Measurements from ENCODE around the gene PTK7.
A peak's percentile ranks its signal among the peaks of the same experiment; 100 is the strongest.
"Not testable (repeated sequence)": the region's sequence is repeated elsewhere in the genome, so short reads cannot be mapped to it uniquely, and the experiment has no call there.

PTK7 gene

GRCh38 chr6:43075670-43076463 lies at the start of gene PTK7:
Gene PTK7 (plus strand): TSS chr6:43076314. CDS start chr6:43076489, 175 bp downstream.
- DNase-seq = peak in 5 of 14 donors; percentile 7 to 50 (median 18)

GRCh38 chr6:43026365-43026764 lies 49.7 kb upstream of the PTK7 start:
- DNase-seq = no peak

DNA sequence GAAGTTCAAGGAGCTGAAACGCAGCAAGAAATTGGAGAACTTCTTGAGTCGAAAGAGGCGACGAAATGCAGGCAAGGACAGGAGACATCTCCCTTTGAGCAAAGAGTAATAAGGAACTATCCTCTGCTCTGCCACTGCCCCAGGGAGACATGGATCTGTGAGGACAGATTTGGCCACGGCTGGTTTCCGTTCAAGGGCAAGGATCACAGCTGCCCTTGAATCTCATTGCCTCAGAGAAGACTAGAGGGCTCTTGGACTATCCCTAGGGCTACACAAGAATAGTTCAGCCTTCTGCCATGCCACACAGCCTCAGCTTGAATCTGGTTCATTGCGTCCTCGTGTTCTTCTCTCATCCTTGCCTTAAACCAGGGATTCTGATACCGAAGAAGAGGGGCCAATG lies 47.0 kb upstream of the PTK7 start:
- no peak for DNase-seq

GRCh38 chr6:43032326-43032725 lies 43.8 kb upstream of the PTK7 start:
- no peak for DNase-seq

GRCh38 chr6:43033496-43034189 lies 42.5 kb upstream of the PTK7 start:
- no peak for DNase-seq

DNA sequence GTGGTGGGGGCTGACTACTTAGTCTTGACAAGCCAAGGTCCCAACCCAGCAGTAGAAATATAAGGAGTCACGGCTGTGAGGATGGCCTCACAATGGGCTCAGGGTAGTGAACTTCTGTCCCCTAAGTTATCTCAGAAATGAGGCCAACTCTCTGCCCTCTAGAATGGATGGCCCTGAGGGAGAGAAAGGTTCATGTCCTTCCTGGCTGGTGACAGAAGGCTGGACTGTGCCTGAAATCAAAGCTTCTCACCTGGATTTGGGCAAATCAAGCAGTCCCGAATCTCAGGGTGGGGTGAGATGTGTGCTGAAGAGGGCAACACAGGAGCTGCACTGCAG lies 42.0 kb upstream of the PTK7 start:
- no peak for DNase-seq

DNA sequence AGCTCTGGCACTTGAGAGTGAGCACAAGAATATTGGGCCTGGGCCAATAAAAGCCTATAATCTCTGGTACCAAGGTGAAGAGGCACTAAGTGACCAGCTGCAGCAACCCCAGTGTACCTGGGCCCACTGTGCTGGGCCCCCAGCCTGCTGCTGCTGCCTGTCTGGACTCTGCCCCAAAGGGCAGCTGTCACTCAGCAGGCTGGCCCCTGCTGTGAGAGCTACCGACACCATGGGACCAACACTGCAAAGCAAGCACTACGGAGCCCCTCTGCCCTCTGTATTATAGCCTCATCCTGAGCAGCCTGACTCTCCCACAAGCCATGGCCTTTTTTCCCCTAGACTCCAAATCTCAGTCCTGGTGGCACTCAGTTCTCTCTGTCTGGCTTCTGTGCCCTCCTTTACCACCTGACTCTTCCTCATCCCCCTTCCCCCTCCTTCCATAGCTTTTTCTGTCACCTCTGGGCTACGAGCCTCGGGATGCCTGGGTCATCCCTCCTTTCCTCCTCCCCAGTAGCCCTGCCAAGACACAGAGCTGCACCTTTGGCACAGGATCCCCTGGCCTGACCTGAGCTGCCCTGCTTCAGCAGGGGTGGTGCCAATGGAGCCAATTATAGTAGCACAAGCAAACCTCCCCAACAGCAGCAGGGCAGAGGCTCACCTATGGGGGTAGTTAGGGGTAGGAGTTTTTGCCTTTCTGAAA lies 40.5 kb upstream of the PTK7 start:
- DNase-seq = no peak

- no peak for DNase-seq
Measured at GRCh38 chr6:43036712-43037111, 39.4 kb upstream of the PTK7 start.

DNA sequence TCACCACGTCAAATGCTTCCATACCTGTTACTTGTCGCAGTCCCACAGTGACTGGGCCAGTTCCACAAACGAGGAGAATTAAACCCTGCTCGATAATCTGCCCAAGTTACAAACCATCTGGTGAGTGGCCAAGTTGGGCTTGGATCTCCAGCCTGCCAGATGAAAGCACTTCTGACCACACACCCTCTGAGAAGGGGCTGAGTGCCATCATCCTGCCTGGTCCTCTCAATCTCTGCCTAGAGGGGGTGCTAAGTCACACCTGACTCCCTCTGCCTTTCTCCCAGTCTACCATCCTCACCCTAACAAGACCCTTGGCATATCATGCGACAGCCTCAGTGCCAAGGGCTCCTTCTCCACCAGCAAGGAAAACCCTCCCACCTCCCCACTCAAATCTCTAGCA lies 38.9 kb upstream of the PTK7 start:
- no peak for DNase-seq

GRCh38 chr6:43037706-43038105 lies 38.4 kb upstream of the PTK7 start:
- DNase-seq = no peak

GRCh38 chr6:43038727-43039126 lies 37.4 kb upstream of the PTK7 start:
- DNase-seq = no peak

GRCh38 chr6:43040542-43041257 lies 35.4 kb upstream of the PTK7 start:
- DNase-seq = peak in 1 of 14 donors; percentile 62

DNA sequence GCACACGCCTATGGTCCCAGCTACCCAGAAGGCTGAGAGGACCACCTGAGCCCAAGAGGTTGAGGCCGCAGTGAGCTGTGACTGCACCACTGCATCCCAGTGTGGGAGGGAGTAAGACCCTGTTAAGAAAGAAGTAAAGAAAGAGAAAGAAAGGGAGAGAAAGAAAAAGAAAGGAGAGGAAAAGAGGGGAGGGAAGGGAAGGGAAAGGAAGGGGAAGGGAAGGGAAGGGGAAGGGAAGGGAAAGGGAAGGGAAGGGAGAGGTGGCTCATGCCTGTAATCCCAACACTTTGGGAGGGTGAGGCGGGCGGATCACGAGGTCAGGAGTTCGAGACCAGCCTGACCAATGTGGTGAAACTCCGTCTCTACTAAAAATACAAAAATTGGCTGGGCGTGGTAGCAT lies 34.6 kb upstream of the PTK7 start:
- not testable (repeated sequence) for DNase-seq

- no peak for DNase-seq
Measured at GRCh38 chr6:43043310-43043709, 32.8 kb upstream of the PTK7 start.

- DNase-seq = peak in 1 of 14 donors; percentile 53
Measured at GRCh38 chr6:43045371-43045930, 30.7 kb upstream of the PTK7 start.

- DNase-seq = no peak
Measured at GRCh38 chr6:43047998-43048397, 28.1 kb upstream of the PTK7 start.

- no peak for DNase-seq
Measured at GRCh38 chr6:43050981-43051380, 25.1 kb upstream of the PTK7 start.

- DNase-seq = no peak
Measured at GRCh38 chr6:43052225-43052841, 23.8 kb upstream of the PTK7 start.

DNA sequence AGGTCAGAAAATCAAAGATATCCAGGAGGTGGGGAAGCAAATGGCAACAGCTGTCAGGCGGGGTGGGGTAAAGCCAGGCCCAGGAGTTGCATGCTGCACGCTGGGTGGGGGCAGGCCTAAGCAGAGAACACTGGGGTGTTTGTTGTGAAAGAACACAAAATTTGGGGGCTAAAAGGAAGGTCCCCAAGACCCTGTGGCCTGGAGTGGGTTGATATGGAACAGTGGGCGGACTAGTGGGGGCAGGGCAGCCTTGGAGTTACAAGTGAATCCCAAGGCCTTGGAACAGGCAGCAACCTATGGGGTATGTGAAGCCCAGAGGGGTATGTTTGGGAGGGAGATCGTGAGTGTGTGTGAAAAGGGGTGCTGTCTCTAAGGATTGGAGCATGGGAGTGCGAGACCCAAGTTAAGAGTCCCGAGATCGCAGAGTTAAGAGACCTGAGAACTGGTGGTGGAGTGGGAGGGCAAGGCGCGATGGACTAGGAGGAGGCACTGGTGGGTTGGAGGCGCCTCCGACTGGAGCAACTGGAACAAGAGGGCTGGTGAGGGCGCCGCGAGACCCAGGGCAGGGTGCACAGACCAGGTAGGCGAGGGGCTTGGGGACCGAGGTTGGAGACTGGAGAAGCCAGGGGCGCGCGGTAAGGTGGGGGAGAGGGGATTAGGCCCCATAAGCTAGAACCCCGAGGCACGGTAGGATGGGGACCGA lies 23.1 kb upstream of the PTK7 start:
- DNase-seq = peak in 1 of 14 donors; percentile 44

DNA sequence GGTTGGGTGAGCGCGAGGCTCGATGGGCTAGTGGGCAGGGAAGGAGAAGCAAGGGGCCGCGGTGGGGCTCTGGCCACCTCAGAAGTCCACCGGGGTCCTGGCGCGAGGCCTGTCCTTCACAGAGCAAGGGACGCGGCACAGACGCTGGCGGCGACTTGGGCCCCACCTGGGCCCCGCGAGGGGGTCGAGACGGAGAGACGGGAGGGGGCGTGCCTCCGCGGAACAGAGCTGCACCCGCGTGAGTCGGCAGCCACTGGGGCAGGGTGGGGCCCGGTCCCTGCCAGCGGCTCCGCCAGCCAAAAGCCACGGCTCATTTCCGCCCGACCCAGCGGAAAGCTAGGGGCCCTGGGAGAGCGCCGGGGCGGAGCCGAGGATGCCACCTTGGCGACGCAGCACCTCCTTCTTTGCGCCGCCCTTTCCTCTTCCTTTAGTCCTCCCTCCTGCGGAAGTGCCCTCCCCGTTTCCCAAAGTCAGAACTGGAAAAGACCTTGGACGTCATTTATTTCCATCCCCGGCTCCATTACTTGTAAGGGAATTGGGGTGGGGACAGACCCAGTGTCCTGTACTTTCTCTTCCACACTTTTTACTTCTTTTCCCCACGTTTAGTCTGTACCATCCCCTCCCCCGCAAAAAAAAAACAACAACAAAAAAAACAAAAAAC lies 22.4 kb upstream of the PTK7 start, which contains the start of gene CUL7:
TSS of gene CUL7 (minus strand) at position 307 of the 661 bp plus-strand sequence. CDS start 1,063 bp downstream, outside the sequence.
- peak in 12 of 14 donors; percentile 8 to 91 (median 54) for DNase-seq

Measured in C1 segment of cervical spinal cord (tissue), 14 donors.